Astrocyte of the cerebellum (primary cell): ENCODE results near the gene PARVA.

ENCODE experiments used
- DNase-seq: peaks from one replicate; pipeline ENCODE4 v3.0.0-alpha.2; 2011; ENCODE audit warnings: low read depth
- H3K4me3 ChIP-seq: 2 replicates; pipeline ENCODE4 v1.5.1; 2011; ENCODE audit warnings: mild to moderate bottlenecking, low read depth, low read length, moderate library complexity
- CTCF ChIP-seq: IDR thresholded peaks from 2 replicates; pipeline ENCODE4 v1.5.1; 2012; ENCODE audit warnings: low read length, low read depth, moderate library complexity, mild to moderate bottlenecking; ENCODE audit errors: missing control alignments
- in situ Hi-C: cut with HindIII; loops from 2 replicates; pipeline ENCODE4 v1.10.0; 2017; ENCODE audit warnings: low sequenced_read_pairs

PARVA gene

GRCh38 chr11:12444601-12445000 is 67.2 kb downstream of the PARVA start:
- in situ Hi-C loops: no loop called here

GRCh38 chr11:12445001-12445400 is 67.6 kb downstream of the PARVA start:
- in situ Hi-C loops: no loop called here
- H3K4me3 ChIP-seq: no peak overlapping the region
- TF ChIP-seq CTCF: no peak
- no peak for DNase-seq

More at GRCh38 chr11:12444601-12445000, 67.2 kb downstream of the PARVA start:
- no peak overlapping the region for H3K4me3 ChIP-seq
- no peak for DNase-seq
- TF ChIP-seq CTCF: no peak

- H3K4me3 ChIP-seq: no peak overlapping the region
- in situ Hi-C loops: no loop called here
- DNase-seq: no peak
- TF ChIP-seq CTCF: no peak
Measured at GRCh38 chr11:12446863-12447262, 69.5 kb downstream of the PARVA start.

GRCh38 chr11:12448131-12448939 is 71.0 kb downstream of the PARVA start:
- no peak for DNase-seq
- no peak for TF ChIP-seq CTCF
- in situ Hi-C loops: no loop called here
- H3K4me3 ChIP-seq: no peak overlapping the region

GRCh38 chr11:12449961-12450715 is 72.8 kb downstream of the PARVA start:
- no peak overlapping the region for H3K4me3 ChIP-seq
- in situ Hi-C loops: no loop called here

More at GRCh38 chr11:12449961-12450715, 72.8 kb downstream of the PARVA start:
- no peak for TF ChIP-seq CTCF
- no peak for DNase-seq
